ENCODE results near the gene ARF6.

GRCh38 chr14:49930720-49931119 lies 37.8 kb downstream of the ARF6 start:
- TF ChIP-seq CTCF (IDR thresholded peaks at IDR 0.05; ENCODE audit: low read depth, low read length), result no peak
- no peak for TF ChIP-seq POLR2A (IDR thresholded peaks at IDR 0.05; ENCODE audit: extremely low read depth, insufficient read length)

Data from NB4 (cell line).